H1 (cell line): ENCODE data around the gene APBA2. TPM values are rescaled to one million over a fixed set of nuclear protein-coding genes. Genes with fewer than 3 reads are reported as not detected.

Experiments
- CTCF ChIA-PET: fragments of 300-600 bp; sonication (Branson Sonifier 250); formaldehyde crosslinking; loops from one replicate; lab custom pipeline; 2021; ENCODE audit not compliant: partially characterized antibody; lab: Charles Lee
- POLR2A ChIA-PET: fragments of 300-600 bp; sonication (Branson Sonifier 250); formaldehyde crosslinking; loops from one replicate; lab custom pipeline; 2021; ENCODE audit warnings: inconsistent platforms; ENCODE audit not compliant: partially characterized antibody; lab: Charles Lee
- DNase-seq, 2 experiments: peaks; one replicate each; pipeline versions ENCODE4 v3.0.0 to v3.0.0-alpha.2; 2010 to 2022; ENCODE audit warnings: low spot score in 2 of 2, low read depth in 1 of 2, mixed read lengths in 1 of 2
- FAIRE-seq: peaks from 2 replicates; lab custom pipeline; 2011; peaks lifted over from hg19 to GRCh38; lab: Jason Lieb, UNC
- H2AFZ ChIP-seq: 2 replicates; pipeline ENCODE4 v1.8.1; 2012; ENCODE audit warnings: low read length, inconsistent platforms
- H2AK5ac ChIP-seq: 2 replicates; pipeline ENCODE4 v1.6.1; 2013; ENCODE audit warnings: low read depth, low read length
- H2BK120ac ChIP-seq: replicated peaks from 2 replicates; pipeline ENCODE3; 2013; ENCODE audit warnings: low read depth, low read length, inconsistent platforms
- H2BK12ac ChIP-seq: 2 replicates; pipeline ENCODE4 v1.6.1; 2013; ENCODE audit warnings: low read depth, low read length
- H2BK15ac ChIP-seq: 2 replicates; pipeline ENCODE4 v1.6.1; 2013; ENCODE audit warnings: low read length
- H2BK20ac ChIP-seq: 2 replicates; pipeline ENCODE4 v1.6.1; 2013; ENCODE audit warnings: low read length
- H2BK5ac ChIP-seq: 2 replicates; pipeline ENCODE4 v1.6.1; 2013; ENCODE audit warnings: low read depth, low read length
- H3K14ac ChIP-seq: 2 replicates; pipeline ENCODE4 v1.6.1; 2013; ENCODE audit warnings: inconsistent platforms; ENCODE audit not compliant: insufficient read length
- H3K18ac ChIP-seq: 2 replicates; pipeline ENCODE4 v1.6.1; 2013; ENCODE audit warnings: low read length; ENCODE audit errors: extremely low read depth
- H3K23ac ChIP-seq: 2 replicates; pipeline ENCODE4 v1.6.1; 2013; ENCODE audit warnings: inconsistent platforms; ENCODE audit not compliant: insufficient read length
- H3K23me2 ChIP-seq: 2 replicates; pipeline ENCODE4 v1.6.1; 2013; ENCODE audit warnings: low read depth, low read length
- H3K27ac ChIP-seq: 2 replicates; pipeline ENCODE4 v1.6.1; 2011; ENCODE audit warnings: low read depth, low read length, inconsistent platforms
- H3K27me3 ChIP-seq, 4 experiments: replicated peaks in 1 of 4; 1 replicate in 1 of 4; 2 replicates in 3 of 4; pipeline versions ENCODE4 v1.6.1 to v1.8.1; 2011 to 2013; ENCODE audit warnings: low read length in 3 of 4, mild to moderate bottlenecking in 3 of 4, inconsistent platforms in 2 of 4, mixed read lengths in 2 of 4, moderate library complexity in 1 of 4; ENCODE audit not compliant: control insufficient read depth in 3 of 4, insufficient read depth in 3 of 4; ENCODE audit errors: extremely low read depth in 1 of 4
- H3K36me3 ChIP-seq, 4 experiments: 2 replicates each; pipeline versions ENCODE4 v1.6.1 to v1.8.1; 2011 to 2013; ENCODE audit warnings: mild to moderate bottlenecking in 4 of 4, low read length in 3 of 4, moderate library complexity in 2 of 4, control low read depth in 1 of 4, inconsistent platforms in 1 of 4; ENCODE audit not compliant: insufficient read depth in 4 of 4, control insufficient read depth in 2 of 4
- H3K4ac ChIP-seq: replicated peaks from 2 replicates; pipeline ENCODE3; 2013; ENCODE audit warnings: low read length, low read depth, mixed read lengths, inconsistent platforms; ENCODE audit not compliant: insufficient read length
- H3K4me1 ChIP-seq, 4 experiments: replicated peaks in 1 of 4; 1 replicate in 1 of 4; 2 replicates in 3 of 4; pipeline versions ENCODE4 v1.6.1 to v1.8.1; 2011 to 2013; ENCODE audit warnings: low read length in 3 of 4, inconsistent platforms in 2 of 4, mixed read lengths in 1 of 4; ENCODE audit not compliant: insufficient read depth in 4 of 4, control insufficient read depth in 3 of 4
- H3K4me2 ChIP-seq, 2 experiments: 2 replicates each; pipeline versions ENCODE4 v1.6.1 to v1.8.1; 2011 to 2013; ENCODE audit warnings: low read depth in 2 of 2, low read length in 2 of 2, control low read depth in 1 of 2, inconsistent platforms in 1 of 2, mild to moderate bottlenecking in 1 of 2; ENCODE audit not compliant: insufficient read depth in 1 of 2
- H3K4me3 ChIP-seq, 4 experiments: fragments of 200-600, 300-600 bp in 1 of 4; sonication (generic), shearing (Covaris generic), sonication (Bioruptor Twin) in 1 of 4; 2 replicates each; pipeline versions ENCODE4 v1.5.1 to v1.8.1; 2011 to 2016; ENCODE audit warnings: low read length in 4 of 4, low read depth in 3 of 4, control low read depth in 2 of 4, inconsistent platforms in 2 of 4, mild to moderate bottlenecking in 2 of 4, mixed read lengths in 1 of 4, moderate library complexity in 1 of 4; ENCODE audit not compliant: insufficient read depth in 2 of 4; ENCODE audit errors: extremely low read depth in 1 of 4
- H3K56ac ChIP-seq: replicated peaks from 2 replicates; pipeline ENCODE3; 2013; ENCODE audit warnings: low read depth, mild to moderate bottlenecking, mixed read lengths, low read length, inconsistent platforms; ENCODE audit not compliant: insufficient read length
- H3K79me1 ChIP-seq: 2 replicates; pipeline ENCODE4 v1.6.1; 2013; ENCODE audit warnings: low read depth, low read length, control low read depth
- H3K79me2 ChIP-seq, 2 experiments: 2 replicates each; pipeline versions ENCODE4 v1.6.1 to v1.8.1; 2012 to 2013; ENCODE audit warnings: low read length in 2 of 2, mild to moderate bottlenecking in 2 of 2, inconsistent platforms in 1 of 2; ENCODE audit not compliant: insufficient read depth in 2 of 2, control insufficient read depth in 1 of 2
- H3K9ac ChIP-seq, 4 experiments: replicated peaks in 1 of 4; 1 replicate in 1 of 4; 2 replicates in 3 of 4; pipeline versions ENCODE4 v1.6.1 to v1.8.1; 2011 to 2013; ENCODE audit warnings: low read depth in 3 of 4, low read length in 3 of 4, control low read depth in 2 of 4, mild to moderate bottlenecking in 2 of 4, moderate library complexity in 2 of 4, inconsistent platforms in 1 of 4; ENCODE audit errors: extremely low read depth in 1 of 4
- H3K9me3 ChIP-seq, 2 experiments: 2 replicates each; pipeline versions ENCODE4 v1.6.1 to v1.8.1; 2012 to 2013; ENCODE audit warnings: mild to moderate bottlenecking in 2 of 2, moderate library complexity in 2 of 2, control low read depth in 1 of 2, inconsistent platforms in 1 of 2, low read depth in 1 of 2, low read length in 1 of 2, mixed read lengths in 1 of 2; ENCODE audit not compliant: insufficient read depth in 2 of 2
- H4K20me1 ChIP-seq, 2 experiments: replicated peaks in 1 of 2; 2 replicates each; pipeline versions ENCODE3 to v1.8.1; 2011 to 2013; ENCODE audit warnings: inconsistent platforms in 2 of 2, low read length in 2 of 2, mild to moderate bottlenecking in 1 of 2; ENCODE audit not compliant: insufficient read depth in 2 of 2, control insufficient read depth in 1 of 2
- H4K5ac ChIP-seq: 2 replicates; pipeline ENCODE4 v1.6.1; 2013; ENCODE audit warnings: low read length, low read depth, mixed read lengths, inconsistent platforms; ENCODE audit not compliant: insufficient read length
- H4K8ac ChIP-seq: 2 replicates; pipeline ENCODE4 v1.8.0; 2013; ENCODE audit warnings: mild to moderate bottlenecking, moderate library complexity, low read length, inconsistent platforms; ENCODE audit not compliant: insufficient read depth; ENCODE audit errors: extremely low read depth
- H4K91ac ChIP-seq: replicated peaks from 2 replicates; pipeline ENCODE3; 2013; ENCODE audit warnings: low read length, mixed read lengths, inconsistent platforms; ENCODE audit not compliant: insufficient read length
- ASH2L ChIP-seq: fragments of 200-600, 300-600 bp; sonication (generic); IDR thresholded peaks from one replicate; pipeline ENCODE4 v1.7.1; 2017; ENCODE audit warnings: low read length
- BCL11A ChIP-seq, 2 experiments: IDR thresholded peaks; one replicate each; pipeline ENCODE4 v1.6.1; 2011; ENCODE audit warnings: low read depth in 2 of 2, low read length in 2 of 2, mild to moderate bottlenecking in 2 of 2
- CBX5 ChIP-seq: fragments of 300-800, 300-1000 bp; sonication (generic); IDR thresholded peaks from 2 replicates; pipeline ENCODE4 v1.7.1; 2016; ENCODE audit warnings: antibody characterized with exemption, low read length, low read depth
- CBX8 ChIP-seq: fragments of 300-800, 300-1000 bp; sonication (generic); IDR thresholded peaks from 2 replicates; pipeline ENCODE4 v1.7.1; 2016; ENCODE audit warnings: low read depth, low read length, borderline replicate concordance
- EGR1 ChIP-seq: IDR thresholded peaks from 2 replicates; pipeline ENCODE4 v1.6.1; 2011; ENCODE audit warnings: low read depth, low read length, borderline replicate concordance
- KDM4A ChIP-seq: IDR thresholded peaks from one replicate; pipeline ENCODE4 v1.7.1; 2012; ENCODE audit warnings: low read depth, mild to moderate bottlenecking, moderate library complexity, low read length, inconsistent platforms; ENCODE audit not compliant: severe bottlenecking
- NANOG ChIP-seq: IDR thresholded peaks from 2 replicates; pipeline ENCODE4 v1.6.1; 2011; ENCODE audit warnings: low read length, low read depth, mild to moderate bottlenecking, inconsistent platforms; ENCODE audit not compliant: insufficient read depth, poor library complexity, severe bottlenecking
- PHF8 ChIP-seq: fragments of 200-600 bp; sonication (generic); conservative IDR thresholded peaks from 2 replicates; pipeline ENCODE4 v1.7.1; 2012; ENCODE audit warnings: low read depth, mild to moderate bottlenecking, inconsistent platforms, low read length, moderate library complexity
- RXRA ChIP-seq: IDR thresholded peaks from 2 replicates; pipeline ENCODE4 v1.6.1; 2011; ENCODE audit warnings: low read depth, mild to moderate bottlenecking, low read length, moderate library complexity; ENCODE audit not compliant: insufficient read depth
- SIX5 ChIP-seq: IDR thresholded peaks from 2 replicates; pipeline ENCODE4 v1.6.1; 2011; ENCODE audit warnings: mild to moderate bottlenecking, low read depth, low read length
- TAF1 ChIP-seq: IDR thresholded peaks from 2 replicates; pipeline ENCODE4 v1.6.1; 2011; ENCODE audit warnings: mild to moderate bottlenecking, low read depth, low read length
- YY1 ChIP-seq: IDR thresholded peaks from 2 replicates; pipeline ENCODE4 v1.6.1; 2011; ENCODE audit warnings: low read depth, mild to moderate bottlenecking, low read length
- WGBS, 2 experiments: shearing (Covaris generic) in 1 of 2; methylation state at CpG; one replicate each; pipeline versions ENCODE4 v1.1.6 to v1.1.7; 2013 to 2015; ENCODE audit warnings: low lambda C conversion rate in 2 of 2, mixed read lengths in 2 of 2, inconsistent platforms in 1 of 2, low coverage in 1 of 2, missing lambda C conversion rate in 1 of 2; ENCODE audit not compliant: insufficient replicate concordance in 2 of 2, insufficient coverage in 1 of 2, insufficient read length in 1 of 2; ENCODE audit errors: extremely low coverage in 1 of 2, missing lambda C conversion rate in 1 of 2; 5-methylcytosine and 5-hydroxymethylcytosine counted together
- polyA plus RNA-seq, 7 experiments: library from polyadenylated mRNA; depleted of rRNA in 3 of 7; stranded (reverse) in 5 of 7; unstranded in 2 of 7; fragments of >200 nt in 5 of 7; fragments of 200-250 nt in 2 of 7; gene quantifications; 1 replicate in 5 of 7; 2 replicates in 1 of 7; 4 replicates in 1 of 7; pipeline versions ENCODE4 v1.2.1 to v1.2.3, GENCODE V29; 2011 to 2013; ENCODE audit warnings: missing spikeins in 2 of 7, mixed read lengths in 2 of 7
- total RNA-seq: library from RNA; stranded (reverse); fragmentation: NEBNext Ultra II Directional; extraction: Animal tissue kit (Norgen Biotek cat#: 25700); gene quantifications from 2 replicates; pipeline ENCODE4 v1.2.1, GENCODE V29; 2021

The APBA2 gene
- total and polyA plus RNA-seq, 2 of the 8 experiments (the other 6 are each of a cell fraction or from before 2014, with no cell fraction given): 15.5 to 19.0 TPM

DNA sequence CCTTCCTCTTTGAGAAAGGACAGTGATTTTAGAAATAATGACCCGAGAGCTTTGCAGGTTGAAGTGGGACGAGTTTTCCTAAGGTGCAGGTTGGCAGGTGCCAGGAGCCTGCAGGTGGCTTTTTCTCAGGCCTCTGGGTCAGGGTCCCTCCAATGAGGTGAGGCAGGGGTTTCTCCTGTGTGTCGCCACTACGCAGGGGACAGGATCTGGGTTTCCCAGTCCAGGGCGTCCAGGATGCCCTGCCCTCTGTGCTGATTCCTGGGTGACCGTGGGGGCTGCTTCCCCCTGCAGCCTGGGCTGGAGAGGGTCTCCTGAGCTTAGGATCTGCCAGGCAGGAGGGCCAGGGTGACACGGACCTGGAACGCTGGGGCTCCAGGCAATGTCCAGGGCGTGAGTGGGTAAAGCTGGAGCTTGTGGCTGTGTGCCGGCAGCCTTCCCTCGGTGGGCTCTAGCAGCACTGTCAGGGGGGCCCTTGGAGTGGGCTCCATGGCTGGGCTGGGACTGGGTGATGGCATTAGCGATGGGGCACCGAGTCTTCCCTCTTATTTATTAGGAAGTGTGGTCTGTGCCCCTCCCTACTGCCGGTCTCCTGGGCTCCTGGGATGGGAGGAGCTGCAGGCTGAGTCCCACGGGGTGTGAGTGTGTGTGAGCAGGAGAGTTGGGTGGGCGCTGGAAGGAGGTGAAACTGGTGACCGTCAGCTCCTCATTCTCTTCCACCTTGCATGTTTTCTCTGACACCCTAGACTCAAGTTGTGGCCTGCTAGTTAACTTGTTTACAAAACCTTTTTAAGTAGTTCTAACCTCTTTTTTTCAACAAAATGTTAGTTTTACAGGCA lies 1.8 kb downstream of the APBA2 start:
- Histone ChIP-seq H3K79me1 (no peaks in the 10 kb centered on the region), H2BK20ac (no peak overlapping the region), H3K9ac (no peak overlapping the region), H3K4me2 (peak overlapping the region in 1 of 2 experiments; percentile 66; a peak in 1 of 4 replicates), H2BK15ac (no peak overlapping the region), H4K8ac (no peak overlapping the region), H3K4me3 (peak overlapping the region in 2 of 4 experiments; percentile 54 to 63; a peak in 3 of 8 replicates), H4K5ac (no peak overlapping the region), H3K4me1 (peaks cover 0 to 8% (median 4%) of the 10 kb centered on the region in 4 experiments; a peak in 4 of 7 replicates), H3K27ac (no peak overlapping the region), H2BK5ac (no peak overlapping the region; the same call in 1 of the 2 replicates), H3K4ac (no peak overlapping the region), H3K36me3 (no peaks in the 10 kb centered on the region), H4K20me1 (no peaks in the 10 kb centered on the region), H2AK5ac (no peak overlapping the region), H3K23ac (no peak overlapping the region), H3K27me3 (peaks cover 7 to 34% (median 29%) of the 10 kb centered on the region in 4 experiments; a peak in 6 of 7 replicates), H3K9me3 (no peaks in the 10 kb centered on the region), H4K91ac (no peak overlapping the region), H2BK120ac (no peak overlapping the region), H3K79me2 (no peaks in the 10 kb centered on the region), H2AFZ (no peak overlapping the region), H3K23me2 (peaks cover 3% of the 10 kb centered on the region; the same call in 1 of the 2 replicates), H3K18ac (no peak overlapping the region; the same call in 1 of the 2 replicates), H3K14ac (no peak overlapping the region), H2BK12ac (0 out of 2 replicates have a peak overlapping the region, but pooled peaks have one; percentile 17), H3K56ac (no peak overlapping the region)
- DNase-seq: no peak
- 86% methylated on average over 15 of the region's 17 CpGs; no CpG with 5 or more reads in 1 of the 2 experiments for WGBS, 2 experiments
- CTCF ChIA-PET: interaction anchor here (0.7 to 2.2 kb wide), 5 partner anchors 12 to 88 kb away, joined by 3 to 11 read pairs (median 4); no protein-coding TSS in a partner anchor
- FAIRE-seq: no peak
- POLR2A ChIA-PET: interaction anchor here (0.6 to 1.2 kb wide), 2 partner anchors 10 to 15 kb away, joined by 3 read pairs; no protein-coding TSS in a partner anchor
- TF ChIP-seq TAF1 (no peak), BCL11A (IDR thresholded peaks at IDR 0.05; ENCODE audit: low read depth in 2 of 2, low read length in 2 of 2) (no peak), YY1 (no peak), SIX5 (no peak), CBX8 (no peak), EGR1 (no peak), NANOG (no peak), KDM4A (no peak), CBX5 (no peak), PHF8 (no peak), RXRA (no peak), ASH2L (no peak)
